Spleen (tissue), 13 donors: ENCODE results near the gene ABLIM2. TPM values are rescaled to one million over a fixed set of nuclear protein-coding genes. Genes with fewer than 3 reads are reported as not detected.
A peak's percentile ranks its signal among the peaks of the same experiment; 100 is the strongest.

Experiments
- DNase-seq: peaks from one replicate; pipeline ENCODE4 v3.0.0-alpha.2; 2020
- H3K27ac ChIP-seq, 8 donors: fragments of 200-600 bp; sonication (generic) in 7 of 8; 1 replicate in 4 of 8; 2 replicates in 4 of 8; pipeline versions ENCODE4 v1.5.0 to v1.8.0; 2016 to 2021; ENCODE audit warnings: inconsistent platforms in 4 of 8, mild to moderate bottlenecking in 4 of 8, moderate library complexity in 1 of 8
- H3K27me3 ChIP-seq, 7 donors: fragments of 200-600 bp; sonication (generic) in 6 of 7; replicated peaks in 1 of 7; 1 replicate in 4 of 7; 2 replicates in 3 of 7; pipeline versions ENCODE4 v1.5.0 to v1.8.0; 2016 to 2021; ENCODE audit warnings: inconsistent platforms in 3 of 7, mild to moderate bottlenecking in 1 of 7
- H3K36me3 ChIP-seq, 6 donors: fragments of 200-600 bp; sonication (generic) in 5 of 6; 1 replicate in 4 of 6; 2 replicates in 2 of 6; pipeline versions ENCODE4 v1.5.0 to v1.8.0; 2016 to 2021; ENCODE audit warnings: inconsistent platforms in 2 of 6
- H3K4me1 ChIP-seq, 6 donors: fragments of 200-600 bp; sonication (generic) in 5 of 6; 1 replicate in 3 of 6; 2 replicates in 3 of 6; pipeline versions ENCODE4 v1.5.0 to v1.8.0; 2016 to 2021; ENCODE audit warnings: inconsistent platforms in 3 of 6
- H3K4me3 ChIP-seq, 8 donors: fragments of 200-600 bp; sonication (generic) in 7 of 8; 1 replicate in 4 of 8; 2 replicates in 4 of 8; pipeline versions ENCODE4 v1.5.0 to v1.8.0; 2016 to 2021; ENCODE audit warnings: inconsistent platforms in 4 of 8, mild to moderate bottlenecking in 4 of 8, moderate library complexity in 2 of 8
- H3K9me3 ChIP-seq, 8 donors: fragments of 200-600 bp; sonication (generic) in 7 of 8; 1 replicate in 4 of 8; 2 replicates in 4 of 8; pipeline versions ENCODE4 v1.5.0 to v1.8.0; 2016 to 2021; ENCODE audit warnings: inconsistent platforms in 4 of 8
- POLR2A ChIP-seq, 3 donors: fragments of 450-650 bp; IDR thresholded peaks; one replicate each; pipeline ENCODE4 v1.5.1; 2017; ENCODE audit warnings: antibody characterized with exemption in 3 of 3, mild to moderate bottlenecking in 1 of 3
- POLR2AphosphoS5 ChIP-seq, 3 donors: sonication (generic); formaldehyde crosslinking; IDR thresholded peaks; one replicate each; pipeline ENCODE4 v1.5.1; 2017; ENCODE audit warnings: antibody characterized with exemption in 3 of 3
- WGBS, 5 donors: extraction: QIAGEN DNeasy Blood & Tissue Kit in 3 of 5; methylation state at CpG; one replicate each; pipeline versions ENCODE4 v1.1.5 to v1.1.7; 2013 to 2018; 5-methylcytosine and 5-hydroxymethylcytosine counted together
- intact Hi-C: fragments of 100-400 bp; cut with DNase I; formaldehyde crosslinking; loops from one replicate; pipeline ENCODE4 v1.15.0; 2023; ENCODE audit warnings: low total_unique reads
- long read RNA-seq, 2 donors: transcript quantifications; one replicate each; lab custom pipeline, GENCODE V29; 2026
- polyA plus RNA-seq, 3 donors: library from polyadenylated mRNA; stranded (reverse); fragments of 200-250 nt; gene quantifications; one replicate each; pipeline ENCODE4 v1.2.1, GENCODE V29; 2013
- total RNA-seq, 7 donors: library from RNA; depleted of rRNA in 3 of 7; stranded (reverse); fragments of >200 nt in 3 of 7; fragmentation: NEBNext Ultra II Directional in 4 of 7; extraction: Animal tissue kit (Norgen Biotek cat#: 25700) in 4 of 7; gene quantifications; one replicate each; pipeline versions ENCODE4 v1.1.0 to v1.2.1, GENCODE V29; 2016 to 2021
- TF ChIP-seq, protein P1 (sequence below), 11 experiments: fragments of 200-600 bp in 7 of 11; fragments of 450-650 bp in 4 of 11; sonication (generic) in 4 of 11; IDR thresholded peaks in 8 of 11; conservative IDR thresholded peaks in 3 of 11; 1 replicate in 7 of 11; 2 replicates in 4 of 11; pipeline versions ENCODE4 v1.4.0 to v1.8.0; 2016 to 2021; ENCODE audit warnings: antibody characterized with exemption in 11 of 11, inconsistent platforms in 4 of 11, mild to moderate bottlenecking in 1 of 11
- donor health status: healthy with polysubstance abuse.
- donor health status: DM: no; HTN: no; CAD: no; lungs with moderate emphysema.
- donor health status: DM: no; HTN: no; CAD: no.
- donor health status: Bipolar disorder and iron deficiency.
- donor health status: healthy.
- donor health status: DM: no; HTN: no; CAD: no.
- donor health status: DM: yes; HTN: yes; CAD: no.

The ABLIM2 gene
- total RNA-seq (100 to 1,000 TPM in 4 of 7 donors, 10 to 100 TPM in 3; 41.8 to 127 (median 100) TPM), polyA plus RNA-seq (10 to 100 TPM; 11.8 to 49.8 (median 26.6) TPM)
- long read RNA-seq, donor 1, result 0 reads
- long read RNA-seq, donor 2, partial matches to known transcripts, result 0 of 1 reads
- long read RNA-seq, donor 2, other reads (novel, unspliced or antisense), result 0 of 1 reads

DNA sequence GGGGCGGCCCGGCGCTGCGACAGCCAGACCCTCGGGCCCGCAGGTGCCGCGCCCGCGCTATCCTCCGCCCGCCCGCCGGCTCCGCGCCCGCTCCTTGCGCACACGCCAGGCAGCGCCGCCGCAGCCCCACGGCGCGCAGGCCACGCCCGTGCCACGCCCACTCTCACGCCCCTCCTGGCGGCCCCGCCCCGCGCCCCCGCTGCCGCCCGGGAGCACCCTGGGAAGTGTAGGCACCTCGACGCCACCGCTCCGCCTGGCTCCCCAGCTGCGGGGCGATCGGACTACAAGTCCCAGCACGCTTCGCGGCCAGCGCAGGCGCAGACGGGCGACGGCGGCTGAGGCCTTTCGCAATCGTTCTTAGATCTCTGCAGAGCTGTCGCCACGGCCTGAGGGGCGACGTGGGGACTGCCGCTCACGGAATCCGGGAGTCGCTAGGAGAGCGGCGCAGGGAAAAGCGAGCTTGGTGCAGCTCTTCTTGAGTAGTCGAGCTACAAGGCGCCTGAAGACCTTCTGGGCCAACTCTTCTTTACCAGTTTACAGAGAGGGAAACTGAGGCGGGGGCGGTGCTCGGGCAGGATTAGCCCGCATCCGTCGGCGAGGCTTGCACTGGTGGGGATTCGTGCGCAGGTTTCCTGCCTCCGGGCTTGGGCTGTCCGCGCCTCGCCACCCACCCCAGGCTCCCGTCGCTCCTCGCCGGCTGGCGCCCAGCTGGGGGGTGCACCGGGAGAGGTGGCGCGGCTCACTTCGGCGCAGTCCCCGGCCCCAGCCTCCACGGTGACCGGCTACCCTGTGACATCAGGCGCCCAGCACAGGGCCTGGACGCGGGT is at the start of gene ABLIM2:
TSS of gene ABLIM2 (minus strand) at position 104 of the 827 bp plus-strand sequence. CDS start 124 bp downstream, outside the sequence.
- TF ChIP-seq POLR2AphosphoS5 (IDR thresholded peaks at IDR 0.05) (peak; percentile 98 to 99 (median 98)), POLR2A (IDR thresholded peaks at IDR 0.05) (peak in 2 of 3 donors; percentile 56 to 88)
- TF ChIP-seq, protein P1, sequence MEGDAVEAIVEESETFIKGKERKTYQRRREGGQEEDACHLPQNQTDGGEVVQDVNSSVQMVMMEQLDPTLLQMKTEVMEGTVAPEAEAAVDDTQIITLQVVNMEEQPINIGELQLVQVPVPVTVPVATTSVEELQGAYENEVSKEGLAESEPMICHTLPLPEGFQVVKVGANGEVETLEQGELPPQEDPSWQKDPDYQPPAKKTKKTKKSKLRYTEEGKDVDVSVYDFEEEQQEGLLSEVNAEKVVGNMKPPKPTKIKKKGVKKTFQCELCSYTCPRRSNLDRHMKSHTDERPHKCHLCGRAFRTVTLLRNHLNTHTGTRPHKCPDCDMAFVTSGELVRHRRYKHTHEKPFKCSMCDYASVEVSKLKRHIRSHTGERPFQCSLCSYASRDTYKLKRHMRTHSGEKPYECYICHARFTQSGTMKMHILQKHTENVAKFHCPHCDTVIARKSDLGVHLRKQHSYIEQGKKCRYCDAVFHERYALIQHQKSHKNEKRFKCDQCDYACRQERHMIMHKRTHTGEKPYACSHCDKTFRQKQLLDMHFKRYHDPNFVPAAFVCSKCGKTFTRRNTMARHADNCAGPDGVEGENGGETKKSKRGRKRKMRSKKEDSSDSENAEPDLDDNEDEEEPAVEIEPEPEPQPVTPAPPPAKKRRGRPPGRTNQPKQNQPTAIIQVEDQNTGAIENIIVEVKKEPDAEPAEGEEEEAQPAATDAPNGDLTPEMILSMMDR (IDR thresholded peaks at IDR 0.05 in 8 of 11, conservative IDR thresholded peaks at IDR 0.05 in 3 of 11), result peak in 1 of 11 experiments; percentile 12
- intact Hi-C loops, result loop anchor here (2.0 kb wide), 1 partner anchor 32 kb away; no protein-coding TSS in a partner anchor
- Histone ChIP-seq H3K27ac (peak within 1 kb of the TSS; percentile 27 to 85 (median 79)), H3K4me1 (peaks cover 6 to 74% (median 36%) of the 10 kb centered on the region in 6 donors), H3K27me3 (peaks cover 0 to 22% (median 12%) of the 10 kb centered on the region in 7 donors), H3K9me3 (no peaks in the 10 kb centered on the region), H3K36me3 (no peaks in the 10 kb centered on the region), H3K4me3 (peak within 1 kb of the TSS; percentile 78 to 99 (median 94))
- WGBS, 5 donors, result 0 to 2% (median 1%) methylated on average over 13 to 96 of the region's 96 CpGs
- DNase-seq, result peak; percentile 99

DNA sequence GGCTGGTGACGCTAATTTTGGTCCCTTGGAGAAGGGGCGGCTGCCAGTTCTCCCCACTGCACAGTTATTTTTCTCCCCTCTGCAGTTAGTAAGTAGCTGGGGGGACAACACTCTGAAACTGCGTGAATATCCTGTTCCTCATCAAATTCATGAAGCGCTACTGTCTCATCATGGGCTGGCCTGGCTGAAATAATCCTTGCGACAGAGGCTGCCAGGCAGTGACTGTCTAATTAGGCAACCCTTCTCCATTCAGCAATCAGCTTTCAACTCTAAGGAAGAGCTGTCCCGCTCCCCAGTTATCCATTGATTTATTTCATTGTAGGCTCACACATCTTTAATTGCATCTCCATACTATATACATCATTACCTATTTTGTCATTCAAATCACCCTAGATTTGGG is 48.7 kb upstream of the ABLIM2 start:
- H3K27ac ChIP-seq, result peak overlapping the region in 3 of 8 donors; percentile 49 to 94 (median 63)
- no peaks in the 10 kb centered on the region for H3K9me3 ChIP-seq
- H3K27me3 ChIP-seq, result no peaks in the 10 kb centered on the region
- no peak overlapping the region for H3K4me3 ChIP-seq
- H3K4me1 ChIP-seq, result peaks cover 0 to 88% (median 40%) of the 10 kb centered on the region in 6 donors
- peaks cover 0 to 74% (median 19%) of the 10 kb centered on the region in 6 donors for H3K36me3 ChIP-seq
- DNase-seq, result no peak
- TF ChIP-seq POLR2AphosphoS5 (IDR thresholded peaks at IDR 0.05), result peak in 1 of 3 donors; percentile 64
- TF ChIP-seq POLR2A (IDR thresholded peaks at IDR 0.05), result no peak
- WGBS, 5 donors, result 60 to 87% (median 78%) methylated on average over 6 of the region's 6 CpGs
- intact Hi-C loops, result no loop called here

DNA sequence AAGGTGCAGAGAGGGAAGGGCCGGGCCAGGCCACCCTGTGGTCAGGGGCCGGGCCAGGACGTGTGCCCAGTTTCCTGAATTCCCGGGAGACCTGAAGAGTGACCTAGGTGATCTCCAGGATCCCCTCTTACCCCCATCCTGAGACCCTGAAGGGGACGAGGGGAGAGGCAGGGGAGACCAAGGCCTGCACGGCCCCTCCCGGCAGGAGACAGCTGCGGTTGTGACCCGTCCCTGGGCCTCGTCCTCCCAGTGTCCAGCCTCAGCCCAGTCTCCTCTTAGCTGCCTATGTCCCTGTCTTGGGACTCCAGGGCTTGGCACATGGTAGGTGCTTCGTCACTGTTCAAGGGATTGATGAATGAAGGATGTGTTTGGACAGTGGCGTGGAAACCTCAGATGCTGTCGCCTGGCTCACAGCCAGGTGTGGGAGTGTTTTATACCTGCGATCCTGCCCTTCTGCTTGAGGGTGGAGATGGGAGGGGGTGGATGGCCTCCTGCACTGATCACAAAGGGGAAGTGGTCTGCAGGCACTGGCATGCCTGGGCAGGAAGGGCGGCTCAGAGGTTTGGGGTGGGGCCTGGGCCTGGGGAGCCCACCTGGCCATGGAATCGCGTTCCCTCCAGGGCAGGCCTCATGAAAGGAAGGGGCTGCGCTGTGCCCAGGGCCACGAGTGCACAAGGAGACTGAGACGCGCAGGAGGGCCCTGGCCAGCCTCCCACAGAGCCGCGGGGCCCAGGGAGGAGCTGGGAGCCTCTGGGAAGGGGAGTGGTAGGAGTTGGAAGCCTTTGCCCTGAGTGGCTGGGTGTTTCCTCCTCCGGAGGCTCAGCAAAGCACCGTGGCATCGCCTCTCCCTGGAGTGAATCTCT is 47.4 kb upstream of the ABLIM2 start:
- peak; percentile 87 for DNase-seq
- Histone ChIP-seq H3K4me3 (peak overlapping the region in 1 of 8 donors; percentile 17), H3K36me3 (peaks cover 0 to 65% (median 18%) of the 10 kb centered on the region in 6 donors), H3K27ac (peak overlapping the region in 5 of 8 donors; percentile 20 to 94 (median 49)), H3K9me3 (no peaks in the 10 kb centered on the region), H3K27me3 (no peaks in the 10 kb centered on the region), H3K4me1 (peaks cover 11 to 94% (median 53%) of the 10 kb centered on the region in 6 donors)
- intact Hi-C loops, result no loop called here
- TF ChIP-seq POLR2AphosphoS5 (IDR thresholded peaks at IDR 0.05) (peak; percentile 68 to 79 (median 75)), POLR2A (IDR thresholded peaks at IDR 0.05) (no peak)
- TF ChIP-seq, protein P1 (IDR thresholded peaks at IDR 0.05 in 8 of 11, conservative IDR thresholded peaks at IDR 0.05 in 3 of 11), result no peak
- WGBS, 5 donors, result 32 to 47% (median 41%) methylated on average over 18 to 26 of the region's 26 CpGs

DNA sequence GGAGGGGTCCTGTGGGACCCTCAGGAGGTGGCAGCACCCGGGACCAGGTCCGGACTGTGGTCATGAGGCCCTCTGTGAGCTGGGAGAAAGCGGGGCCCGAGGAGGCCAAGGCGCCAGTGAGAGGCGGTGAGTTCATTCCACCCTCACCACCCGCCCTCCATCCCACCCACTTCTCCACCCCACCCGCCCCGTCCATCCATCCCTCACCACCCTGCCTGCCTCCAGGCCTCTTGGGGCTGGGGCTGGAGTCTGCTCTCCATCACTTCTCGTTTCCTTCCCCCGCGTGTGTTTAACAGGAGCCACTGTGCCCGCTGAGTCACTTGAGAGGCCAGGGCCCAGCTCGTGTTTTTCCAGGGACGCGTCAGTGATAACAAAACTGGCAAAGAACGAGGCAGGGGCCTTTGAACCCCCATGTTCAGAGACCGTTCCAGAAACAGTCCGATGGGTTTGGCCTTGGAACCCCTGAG is 46.7 kb upstream of the ABLIM2 start:
- Histone ChIP-seq H3K36me3 (peaks cover 0 to 65% (median 18%) of the 10 kb centered on the region in 6 donors), H3K4me1 (peaks cover 17 to 100% (median 61%) of the 10 kb centered on the region in 6 donors), H3K9me3 (no peaks in the 10 kb centered on the region), H3K27ac (peak overlapping the region in 4 of 8 donors; percentile 2 to 94 (median 56)), H3K27me3 (no peaks in the 10 kb centered on the region), H3K4me3 (peak overlapping the region in 1 of 8 donors; percentile 17)
- no peak for DNase-seq
- TF ChIP-seq POLR2AphosphoS5 (IDR thresholded peaks at IDR 0.05), result no peak
- TF ChIP-seq POLR2A (IDR thresholded peaks at IDR 0.05), result no peak
- TF ChIP-seq, protein P1 (IDR thresholded peaks at IDR 0.05 in 8 of 11, conservative IDR thresholded peaks at IDR 0.05 in 3 of 11), result no peak
- WGBS, 5 donors, result 61 to 80% (median 63%) methylated on average over 18 to 19 of the region's 19 CpGs
- intact Hi-C loops, result no loop called here
